Smooth muscle cell (in vitro differentiated cells): ENCODE measurements around the gene USP12. TPM values are rescaled to one million over a fixed set of nuclear protein-coding genes. Genes with fewer than 3 reads are reported as not detected.

Source experiments
- DNase-seq: peaks from one replicate; lab custom pipeline; 2025; ENCODE audit not compliant: unreplicated experiment; lab: John Stamatoyannopoulos, UW
- H2AFZ ChIP-seq: fragments of 200-600 bp; sonication (generic); 2 replicates; pipeline ENCODE4 v1.6.0; 2016; ENCODE audit warnings: antibody characterized with exemption, low read depth, mild to moderate bottlenecking
- H3F3A ChIP-seq: fragments of 200-600 bp; sonication (generic); 2 replicates; pipeline ENCODE4 v1.6.0; 2017; ENCODE audit warnings: antibody characterized with exemption, low read depth
- H3K27ac ChIP-seq: fragments of 200-600 bp; sonication (generic); 2 replicates; pipeline ENCODE4 v1.5.1; 2016; ENCODE audit warnings: low read depth, mild to moderate bottlenecking
- H3K27me3 ChIP-seq: fragments of 200-600 bp; sonication (generic); 2 replicates; pipeline ENCODE4 v1.6.1; 2016; ENCODE audit warnings: low read depth, mild to moderate bottlenecking
- H3K36me3 ChIP-seq: fragments of 200-600 bp; sonication (generic); 2 replicates; pipeline ENCODE4 v1.5.1; 2016; ENCODE audit warnings: low read depth
- H3K4me1 ChIP-seq: fragments of 200-600 bp; sonication (generic); 2 replicates; pipeline ENCODE4 v1.5.1; 2016; ENCODE audit warnings: low read depth
- H3K4me2 ChIP-seq: fragments of 200-600 bp; sonication (generic); 2 replicates; pipeline ENCODE4 v1.6.0; 2016; ENCODE audit warnings: mild to moderate bottlenecking
- H3K4me3 ChIP-seq: fragments of 200-600 bp; sonication (generic); 2 replicates; pipeline ENCODE4 v1.5.1; 2016; ENCODE audit warnings: mild to moderate bottlenecking
- H3K79me2 ChIP-seq: fragments of 200-600 bp; sonication (generic); 2 replicates; pipeline ENCODE4 v1.6.0; 2016; ENCODE audit warnings: low read depth, mild to moderate bottlenecking
- H3K9ac ChIP-seq: fragments of 200-600 bp; sonication (generic); 2 replicates; pipeline ENCODE4 v1.6.0; 2016; ENCODE audit warnings: low read depth
- H3K9me3 ChIP-seq: fragments of 200-600 bp; sonication (generic); replicated peaks from 2 replicates; pipeline ENCODE4 v1.5.1; 2016; ENCODE audit warnings: low read depth
- H4K20me1 ChIP-seq: fragments of 200-600 bp; sonication (generic); 2 replicates; pipeline ENCODE4 v1.6.0; 2016; ENCODE audit warnings: low read depth
- CTCF ChIP-seq: fragments of 200-600 bp; sonication (generic); IDR thresholded peaks from 2 replicates; pipeline ENCODE4 v1.5.1; 2017; ENCODE audit warnings: borderline replicate concordance, mild to moderate bottlenecking, antibody characterized with exemption; ENCODE audit not compliant: insufficient read depth, poor library complexity, severe bottlenecking
- WGBS: methylation state at CpG from one replicate; pipeline ENCODE4 v1.1.7; 2016; ENCODE audit warnings: low lambda C conversion rate; 5-methylcytosine and 5-hydroxymethylcytosine counted together
- polyA plus RNA-seq: library from polyadenylated mRNA; unstranded; fragments of >200 nt; fragmentation: Nextera tagmentation; extraction: Ambion mirVana; gene quantifications from 2 replicates; pipeline ENCODE4 v1.2.1, GENCODE V29; 2016
- total RNA-seq: library from RNA; depleted of rRNA; stranded (reverse); fragments of >200 nt; gene quantifications from 2 replicates; pipeline ENCODE4 v1.2.3, GENCODE V29; 2014

The USP12 gene
- total and polyA plus RNA-seq, 2 experiments from 2014 or later: 11.3 to 19.9 TPM

- Histone ChIP-seq H3K9ac (peak overlapping the region; percentile 82), H3K79me2 (peaks cover 61% of the 10 kb centered on the region), H4K20me1 (peaks cover 60% of the 10 kb centered on the region), H3K27me3 (no peaks in the 10 kb centered on the region), H3K4me3 (no peak overlapping the region), H3K4me2 (peak overlapping the region; percentile 83), H3F3A (peaks cover 12% of the 10 kb centered on the region), H3K4me1 (peaks cover 19% of the 10 kb centered on the region), H2AFZ (no peak overlapping the region), H3K36me3 (no peaks in the 10 kb centered on the region), H3K27ac (no peak overlapping the region), H3K9me3 (no peaks in the 10 kb centered on the region)
- 64% methylated on average over 8 of the region's 8 CpGs for WGBS
- TF ChIP-seq CTCF: no peak
- no peak for DNase-seq
Measured at GRCh38 chr13:27168906-27169657, 2.5 kb downstream of the USP12 start.

GRCh38 chr13:27168086-27168485 lies 3.5 kb downstream of the USP12 start:
- Histone ChIP-seq H3K9ac (no peak overlapping the region), H3K4me3 (no peak overlapping the region), H3K4me2 (no peak overlapping the region), H3K27ac (no peak overlapping the region), H3K9me3 (no peaks in the 10 kb centered on the region), H3K27me3 (no peaks in the 10 kb centered on the region), H4K20me1 (peaks cover 70% of the 10 kb centered on the region), H3K79me2 (peaks cover 71% of the 10 kb centered on the region), H3K4me1 (peaks cover 19% of the 10 kb centered on the region), H3K36me3 (no peaks in the 10 kb centered on the region), H2AFZ (no peak overlapping the region), H3F3A (peaks cover 12% of the 10 kb centered on the region)
- 83% methylated on average over 6 of the region's 6 CpGs for WGBS
- TF ChIP-seq CTCF: no peak
- no peak for DNase-seq

- Histone ChIP-seq H3K79me2 (peaks cover 89% of the 10 kb centered on the region), H3K4me2 (no peak overlapping the region), H3K27ac (no peak overlapping the region), H2AFZ (no peak overlapping the region), H3K4me1 (peaks cover 13% of the 10 kb centered on the region), H3K36me3 (no peaks in the 10 kb centered on the region), H3K27me3 (no peaks in the 10 kb centered on the region), H3K9me3 (no peaks in the 10 kb centered on the region), H3K4me3 (no peak overlapping the region), H3F3A (peaks cover 8% of the 10 kb centered on the region), H3K9ac (no peak overlapping the region), H4K20me1 (peaks cover 88% of the 10 kb centered on the region)
- WGBS: 100% methylated on average over 1 of the region's 1 CpG
- DNase-seq: no peak
- TF ChIP-seq CTCF: no peak
Measured at GRCh38 chr13:27166313-27166712, 5.3 kb downstream of the USP12 start.

DNA sequence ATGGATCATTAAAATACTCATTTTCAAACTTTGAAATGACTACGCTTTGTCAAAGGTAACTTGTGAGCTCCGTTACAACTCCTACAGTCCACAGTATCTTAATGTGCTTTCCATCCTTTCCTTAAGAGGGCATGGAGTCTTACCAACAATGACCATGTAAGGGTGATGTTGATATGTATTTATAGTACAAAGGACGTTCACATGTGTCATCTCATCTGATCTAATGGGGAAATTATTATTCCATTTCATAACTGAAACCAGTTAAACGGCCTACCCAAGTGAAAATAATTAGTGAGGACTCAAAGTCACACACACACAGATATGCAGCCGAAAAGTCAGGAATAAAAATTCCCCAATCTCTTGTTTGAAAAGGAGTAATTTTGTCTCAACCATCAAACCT lies 9.6 kb downstream of the USP12 start:
- H3K4me3 ChIP-seq: no peak overlapping the region
- no peak for DNase-seq
- H3K79me2 ChIP-seq: peaks cover 100% of the 10 kb centered on the region
- H3F3A ChIP-seq: no peaks in the 10 kb centered on the region
- H3K4me1 ChIP-seq: no peaks in the 10 kb centered on the region
- no peak for TF ChIP-seq CTCF
- H2AFZ ChIP-seq: no peak overlapping the region
- H4K20me1 ChIP-seq: peaks cover 97% of the 10 kb centered on the region
- H3K27me3 ChIP-seq: no peaks in the 10 kb centered on the region
- H3K36me3 ChIP-seq: no peaks in the 10 kb centered on the region
- H3K9me3 ChIP-seq: no peaks in the 10 kb centered on the region
- H3K9ac ChIP-seq: no peak overlapping the region
- 93% methylated on average over 5 of the region's 5 CpGs for WGBS
- H3K4me2 ChIP-seq: no peak overlapping the region
- no peak overlapping the region for H3K27ac ChIP-seq
